Right lung (tissue), 5 donors: ENCODE measurements around the gene CFAP90. TPM values are rescaled to one million over a fixed set of nuclear protein-coding genes. Genes with fewer than 3 reads are reported as not detected.

ENCODE experiments used
- DNase-seq, 2 donors: peaks; one replicate each; pipeline ENCODE4 v3.0.0-alpha.2; 2013
- polyA plus RNA-seq, 5 donors: library from polyadenylated mRNA; unstranded; fragments of 120-200 nt; gene quantifications; one replicate each; pipeline versions ENCODE4 v1.2.1 to v1.2.3, GENCODE V29; 2013; ENCODE audit warnings: inconsistent platforms in 1 of 5, low replicate concordance in 1 of 5; ENCODE audit not compliant: insufficient read length in 5 of 5, insufficient read depth in 1 of 5

The CFAP90 gene
- polyA plus RNA-seq, 5 donors = 3.1 to 12.2 (median 7.4) TPM

- DNase-seq = peak; percentile 90 to 92
Observed at GRCh38 chr5:7868773-7869473, 18.0 kb upstream of the CFAP90 start, which contains the start of the genes FASTKD3 and MTRR. TSS of gene FASTKD3 (minus strand) at chr5:7869031. CDS start at chr5:7868083, 948 bp downstream. TSS of gene MTRR (plus strand) at chr5:7869148. CDS start at chr5:7870795, 1,647 bp downstream.

GRCh38 chr5:7868427-7868772 lies 17.5 kb upstream of the CFAP90 start:
- DNase-seq = no peak

GRCh38 chr5:7867260-7867659 lies 16.3 kb upstream of the CFAP90 start:
- no peak for DNase-seq

- no peak for DNase-seq
Observed at GRCh38 chr5:7866196-7866595, 15.3 kb upstream of the CFAP90 start.

GRCh38 chr5:7857926-7858632 lies 7.1 kb upstream of the CFAP90 start:
- DNase-seq = no peak

- no peak for DNase-seq
Observed at GRCh38 chr5:7857361-7857760, 6.4 kb upstream of the CFAP90 start.

GRCh38 chr5:7856855-7857254 lies 5.9 kb upstream of the CFAP90 start:
- no peak for DNase-seq

- DNase-seq = no peak
Observed at GRCh38 chr5:7855611-7856010, 4.7 kb upstream of the CFAP90 start.

- DNase-seq = no peak
Observed at GRCh38 chr5:7852988-7853387, 2.1 kb upstream of the CFAP90 start.

GRCh38 chr5:7852542-7852941 lies 1.6 kb upstream of the CFAP90 start:
- DNase-seq = peak in 1 of 2 donors; percentile 23

- peak in 1 of 2 donors; percentile 14 for DNase-seq
Observed at GRCh38 chr5:7851617-7852289, 820 bp upstream of the CFAP90 start.

GRCh38 chr5:7851240-7851592 lies 283 bp upstream of the CFAP90 start:
- no peak for DNase-seq

- peak; percentile 25 to 34 for DNase-seq
Observed at GRCh38 chr5:7849681-7850394, 1.1 kb downstream of the CFAP90 start.

GRCh38 chr5:7848296-7848695 lies 2.6 kb downstream of the CFAP90 start:
- DNase-seq = no peak

GRCh38 chr5:7846327-7846726 lies 4.6 kb downstream of the CFAP90 start:
- DNase-seq = no peak

GRCh38 chr5:7845557-7845956 lies 5.4 kb downstream of the CFAP90 start:
- no peak for DNase-seq

- DNase-seq = no peak
Observed at GRCh38 chr5:7844901-7845300, 6.0 kb downstream of the CFAP90 start.

- DNase-seq = no peak
Observed at GRCh38 chr5:7842531-7842930, 8.4 kb downstream of the CFAP90 start.

GRCh38 chr5:7837403-7837802 lies 13.5 kb downstream of the CFAP90 start:
- DNase-seq = peak in 1 of 2 donors; percentile 6

- no peak for DNase-seq
Observed at GRCh38 chr5:7834982-7835381, 16.0 kb downstream of the CFAP90 start.

- DNase-seq = no peak
Observed at GRCh38 chr5:7828269-7828668, 22.7 kb downstream of the CFAP90 start.

GRCh38 chr5:7827610-7828009 lies 23.3 kb downstream of the CFAP90 start:
- DNase-seq = no peak
